ENCODE results near the gene SPATA6. TPM values are rescaled to one million over a fixed set of nuclear protein-coding genes. Genes with fewer than 3 reads are reported as not detected.
"Not testable (repeated sequence)": the region's sequence is repeated elsewhere in the genome, so short reads cannot be mapped to it uniquely, and the experiment has no call there.

The SPATA6 gene
- total RNA-seq, 1 experiment from 2014 or later, result 18.2 TPM

- CTCF ChIA-PET, result no interaction called here
Measured at GRCh38 chr1:48329486-48329885, 142.5 kb downstream of the SPATA6 start.

DNA sequence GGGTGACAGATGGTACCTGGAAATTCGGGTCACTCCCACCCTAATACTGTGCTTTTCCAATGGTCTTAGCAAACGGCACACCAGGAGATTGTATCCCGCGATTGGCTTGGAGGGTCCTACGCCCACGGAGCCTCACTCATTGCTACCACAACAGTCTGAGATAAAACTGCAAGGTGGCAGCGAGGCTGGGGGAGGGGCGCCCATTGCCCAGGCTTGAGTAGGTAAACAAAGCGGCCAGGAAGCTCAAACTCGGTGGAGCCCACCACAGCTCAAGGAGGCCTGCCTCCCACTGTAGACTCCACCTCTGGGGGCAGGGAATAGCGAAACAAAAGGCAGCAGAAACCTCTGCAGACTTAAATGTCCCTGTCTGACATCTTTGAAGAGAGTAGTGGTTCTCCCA is 160.2 kb downstream of the SPATA6 start:
- CTCF ChIA-PET; H3K27ac ChIP-seq (ENCODE audit: low read length); DNase-seq (ENCODE audit: low read depth, low spot score); H3K36me3 ChIP-seq (ENCODE audit: control insufficient read depth, insufficient read depth, low read length); in situ Hi-C loops (cut with HindIII; ENCODE audit: low pct_unique_long_range_greater_than_20kb, low sequenced_read_pairs); H3K4me3 ChIP-seq (ENCODE audit: low read depth in 2 of 2, low read length in 2 of 2); H3K27me3 ChIP-seq (ENCODE audit: control insufficient read depth, insufficient read depth, low read length); intact Hi-C loops (cut with micrococcal nuclease; ENCODE audit: unreplicated experiment); POLR2A ChIA-PET; H3K4me1 ChIP-seq (ENCODE audit: control insufficient read depth, insufficient read depth, low read length); BruUV-seq (replicated peaks); ATAC-seq; H3K9me3 ChIP-seq (ENCODE audit: control insufficient read depth, insufficient read depth, low read depth, low read length): not testable (repeated sequence)

More at GRCh38 chr1:48329486-48329885, 142.5 kb downstream of the SPATA6 start:
- TF ChIP-seq, protein P1, sequence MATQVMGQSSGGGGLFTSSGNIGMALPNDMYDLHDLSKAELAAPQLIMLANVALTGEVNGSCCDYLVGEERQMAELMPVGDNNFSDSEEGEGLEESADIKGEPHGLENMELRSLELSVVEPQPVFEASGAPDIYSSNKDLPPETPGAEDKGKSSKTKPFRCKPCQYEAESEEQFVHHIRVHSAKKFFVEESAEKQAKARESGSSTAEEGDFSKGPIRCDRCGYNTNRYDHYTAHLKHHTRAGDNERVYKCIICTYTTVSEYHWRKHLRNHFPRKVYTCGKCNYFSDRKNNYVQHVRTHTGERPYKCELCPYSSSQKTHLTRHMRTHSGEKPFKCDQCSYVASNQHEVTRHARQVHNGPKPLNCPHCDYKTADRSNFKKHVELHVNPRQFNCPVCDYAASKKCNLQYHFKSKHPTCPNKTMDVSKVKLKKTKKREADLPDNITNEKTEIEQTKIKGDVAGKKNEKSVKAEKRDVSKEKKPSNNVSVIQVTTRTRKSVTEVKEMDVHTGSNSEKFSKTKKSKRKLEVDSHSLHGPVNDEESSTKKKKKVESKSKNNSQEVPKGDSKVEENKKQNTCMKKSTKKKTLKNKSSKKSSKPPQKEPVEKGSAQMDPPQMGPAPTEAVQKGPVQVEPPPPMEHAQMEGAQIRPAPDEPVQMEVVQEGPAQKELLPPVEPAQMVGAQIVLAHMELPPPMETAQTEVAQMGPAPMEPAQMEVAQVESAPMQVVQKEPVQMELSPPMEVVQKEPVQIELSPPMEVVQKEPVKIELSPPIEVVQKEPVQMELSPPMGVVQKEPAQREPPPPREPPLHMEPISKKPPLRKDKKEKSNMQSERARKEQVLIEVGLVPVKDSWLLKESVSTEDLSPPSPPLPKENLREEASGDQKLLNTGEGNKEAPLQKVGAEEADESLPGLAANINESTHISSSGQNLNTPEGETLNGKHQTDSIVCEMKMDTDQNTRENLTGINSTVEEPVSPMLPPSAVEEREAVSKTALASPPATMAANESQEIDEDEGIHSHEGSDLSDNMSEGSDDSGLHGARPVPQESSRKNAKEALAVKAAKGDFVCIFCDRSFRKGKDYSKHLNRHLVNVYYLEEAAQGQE (IDR thresholded peaks at IDR 0.05; ENCODE audit: insufficient read depth in 1 of 2, low read depth in 2 of 2, low read length in 1 of 2), result no peak
- TF ChIP-seq SIN3A (IDR thresholded peaks at IDR 0.05; ENCODE audit: borderline replicate concordance, insufficient read depth, low read depth, low read length), result no peak
- TF ChIP-seq POLR2AphosphoS5 (IDR thresholded peaks at IDR 0.05; ENCODE audit: low read depth, low read length), result no peak
- TF ChIP-seq, protein P2, sequence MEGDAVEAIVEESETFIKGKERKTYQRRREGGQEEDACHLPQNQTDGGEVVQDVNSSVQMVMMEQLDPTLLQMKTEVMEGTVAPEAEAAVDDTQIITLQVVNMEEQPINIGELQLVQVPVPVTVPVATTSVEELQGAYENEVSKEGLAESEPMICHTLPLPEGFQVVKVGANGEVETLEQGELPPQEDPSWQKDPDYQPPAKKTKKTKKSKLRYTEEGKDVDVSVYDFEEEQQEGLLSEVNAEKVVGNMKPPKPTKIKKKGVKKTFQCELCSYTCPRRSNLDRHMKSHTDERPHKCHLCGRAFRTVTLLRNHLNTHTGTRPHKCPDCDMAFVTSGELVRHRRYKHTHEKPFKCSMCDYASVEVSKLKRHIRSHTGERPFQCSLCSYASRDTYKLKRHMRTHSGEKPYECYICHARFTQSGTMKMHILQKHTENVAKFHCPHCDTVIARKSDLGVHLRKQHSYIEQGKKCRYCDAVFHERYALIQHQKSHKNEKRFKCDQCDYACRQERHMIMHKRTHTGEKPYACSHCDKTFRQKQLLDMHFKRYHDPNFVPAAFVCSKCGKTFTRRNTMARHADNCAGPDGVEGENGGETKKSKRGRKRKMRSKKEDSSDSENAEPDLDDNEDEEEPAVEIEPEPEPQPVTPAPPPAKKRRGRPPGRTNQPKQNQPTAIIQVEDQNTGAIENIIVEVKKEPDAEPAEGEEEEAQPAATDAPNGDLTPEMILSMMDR (IDR thresholded peaks at IDR 0.05), result no peak
- TF ChIP-seq TCF7L2 (IDR thresholded peaks at IDR 0.05; ENCODE audit: low read depth, low read length), result no peak
- H3K4me3 ChIP-seq (ENCODE audit: low read depth in 2 of 2, low read length in 2 of 2), result no peak overlapping the region
- ATAC-seq (no peak), DNase-seq (ENCODE audit: low read depth, low spot score) (no peak)
- no peaks in the 10 kb centered on the region for H3K36me3 ChIP-seq (ENCODE audit: control insufficient read depth, insufficient read depth, low read length)
- POLR2A ChIA-PET, result no interaction called here
- H3K9me3 ChIP-seq (ENCODE audit: control insufficient read depth, insufficient read depth, low read depth, low read length), result no peaks in the 10 kb centered on the region
- no peaks in the 10 kb centered on the region for H3K4me1 ChIP-seq (ENCODE audit: control insufficient read depth, insufficient read depth, low read length)
- in situ Hi-C loops (cut with HindIII; ENCODE audit: low pct_unique_long_range_greater_than_20kb, low sequenced_read_pairs), result no loop called here
- BruUV-seq (replicated peaks), result no TSS peak
- no peak overlapping the region for H3K27ac ChIP-seq (ENCODE audit: low read length)
- H3K27me3 ChIP-seq (ENCODE audit: control insufficient read depth, insufficient read depth, low read length), result no peaks in the 10 kb centered on the region
- intact Hi-C loops (cut with micrococcal nuclease; ENCODE audit: unreplicated experiment), result no loop called here

GRCh38 chr1:48309564-48310082 is 162.4 kb downstream of the SPATA6 start:
- no peaks in the 10 kb centered on the region for H3K27me3 ChIP-seq (ENCODE audit: control insufficient read depth, insufficient read depth, low read length)

More at GRCh38 chr1:48309564-48310082, 162.4 kb downstream of the SPATA6 start:
- no TSS peak for BruUV-seq (replicated peaks)
- TF ChIP-seq, protein P2 (IDR thresholded peaks at IDR 0.05), result no peak
- TF ChIP-seq, protein P1 (IDR thresholded peaks at IDR 0.05; ENCODE audit: insufficient read depth in 1 of 2, low read depth in 2 of 2, low read length in 1 of 2), result no peak
- TF ChIP-seq TCF7L2 (IDR thresholded peaks at IDR 0.05; ENCODE audit: low read depth, low read length), result no peak
- no peak for TF ChIP-seq SIN3A (IDR thresholded peaks at IDR 0.05; ENCODE audit: borderline replicate concordance, insufficient read depth, low read depth, low read length)
- TF ChIP-seq POLR2AphosphoS5 (IDR thresholded peaks at IDR 0.05; ENCODE audit: low read depth, low read length), result no peak
- H3K36me3 ChIP-seq (ENCODE audit: control insufficient read depth, insufficient read depth, low read length), result no peaks in the 10 kb centered on the region
- no peaks in the 10 kb centered on the region for H3K4me1 ChIP-seq (ENCODE audit: control insufficient read depth, insufficient read depth, low read length)
- no peaks in the 10 kb centered on the region for H3K9me3 ChIP-seq (ENCODE audit: control insufficient read depth, insufficient read depth, low read depth, low read length)
- in situ Hi-C loops (cut with HindIII; ENCODE audit: low pct_unique_long_range_greater_than_20kb, low sequenced_read_pairs), result no loop called here
- H3K4me3 ChIP-seq (ENCODE audit: low read depth in 2 of 2, low read length in 2 of 2), result no peak overlapping the region
- ChIA-PET POLR2A (no interaction called here), CTCF (no interaction called here)
- intact Hi-C loops (cut with micrococcal nuclease; ENCODE audit: unreplicated experiment), result no loop called here
- no peak for ATAC-seq
- H3K27ac ChIP-seq (ENCODE audit: low read length), result no peak overlapping the region
- DNase-seq (ENCODE audit: low read depth, low spot score), result no peak

Measured in Panc1 (cell line).